Neural crest cell (in vitro differentiated cells): Measurements from ENCODE around the gene EBF3. TPM values are rescaled to one million over a fixed set of nuclear protein-coding genes. Genes with fewer than 3 reads are reported as not detected.

ENCODE experiments used
- DNase-seq: peaks from one replicate; pipeline ENCODE4 v3.0.0; 2021; ENCODE audit warnings: low read depth, mixed read lengths, low spot score
- H3K27ac Mint-ChIP-seq: one replicate; pipeline ENCODE4 v1.8.0; 2021; ENCODE audit warnings: mild to moderate bottlenecking, mixed read lengths; ENCODE audit not compliant: unreplicated experiment
- H3K27me3 Mint-ChIP-seq: 2 replicates; pipeline ENCODE4 v1.8.0; 2021; ENCODE audit warnings: low read depth, mild to moderate bottlenecking, mixed read lengths
- H3K36me3 Mint-ChIP-seq: 2 replicates; pipeline ENCODE4 v1.8.0; 2021; ENCODE audit warnings: low read depth, mild to moderate bottlenecking, mixed read lengths
- H3K4me1 Mint-ChIP-seq: 2 replicates; pipeline ENCODE4 v1.8.0; 2021; ENCODE audit warnings: mixed read lengths
- H3K4me3 Mint-ChIP-seq: one replicate; pipeline ENCODE4 v1.8.0; 2021; ENCODE audit warnings: mild to moderate bottlenecking, mixed read lengths
- H3K9me3 Mint-ChIP-seq: 2 replicates; pipeline ENCODE4 v1.8.0; 2021; ENCODE audit warnings: mixed read lengths
- total RNA-seq: library from RNA; stranded (reverse); gene quantifications from 2 replicates; pipeline ENCODE4 v1.2.1, GENCODE V29; 2021
- TF ChIP-seq, protein P1 (sequence below): fragments of 200-600 bp; sonication (generic); conservative IDR thresholded peaks from 2 replicates; pipeline ENCODE4 v1.5.0; 2021; ENCODE audit warnings: antibody characterized with exemption, mild to moderate bottlenecking

The EBF3 gene
- total RNA-seq, 1 donor from 2014 or later, result 11.6 TPM

DNA sequence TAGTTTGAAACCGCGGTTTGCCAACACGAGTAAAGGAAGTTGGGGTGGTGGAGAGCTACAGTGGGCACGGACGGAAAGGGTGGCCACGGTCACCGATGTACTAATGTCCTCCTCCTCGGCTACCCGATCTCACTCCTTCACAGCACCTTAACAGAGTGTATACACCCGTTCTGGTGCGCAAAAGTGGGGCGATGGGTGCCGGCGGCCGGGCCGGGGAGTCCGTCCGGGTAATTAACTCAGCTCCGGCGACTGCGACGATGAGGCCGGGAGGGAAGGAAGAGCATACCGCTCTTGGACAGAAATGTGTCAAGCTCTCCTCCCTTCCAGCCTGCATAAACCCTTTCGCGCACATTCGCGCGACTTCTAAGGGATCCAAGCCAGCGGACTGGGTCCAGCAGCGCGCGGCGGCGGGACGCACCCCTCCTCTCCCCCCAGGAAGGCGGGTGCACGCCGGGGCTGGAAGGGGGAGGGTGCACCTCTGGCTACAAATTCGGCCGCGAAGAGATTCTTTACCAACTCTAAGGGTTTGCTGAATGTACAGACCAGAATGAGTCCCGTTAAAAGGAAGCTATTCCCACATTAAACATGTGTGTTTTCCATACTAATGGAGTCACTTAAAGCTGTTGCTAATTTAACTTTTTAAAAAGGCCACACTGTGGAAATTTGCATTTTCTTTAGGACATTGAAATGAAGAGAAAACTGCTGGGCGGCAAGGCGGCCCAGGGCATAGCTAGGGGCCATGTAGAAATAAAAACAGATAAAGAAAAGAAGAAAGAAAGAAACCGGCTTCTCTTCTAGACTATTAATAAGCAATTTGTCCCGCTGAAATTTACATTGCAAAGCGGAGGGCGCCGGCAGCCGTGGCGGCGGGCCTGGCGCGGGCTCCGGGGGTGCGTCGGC, 6.6 kb upstream of the EBF3 start:
- Mint-ChIP-seq H3K36me3 (no peaks in the 10 kb centered on the region), H3K27me3 (peaks cover 90% of the 10 kb centered on the region), H3K4me1 (peaks cover 33% of the 10 kb centered on the region), H3K9me3 (no peaks in the 10 kb centered on the region), H3K27ac (no peak overlapping the region), H3K4me3 (peak overlapping the region; percentile 86)
- DNase-seq, result no peak
- TF ChIP-seq, protein P1, sequence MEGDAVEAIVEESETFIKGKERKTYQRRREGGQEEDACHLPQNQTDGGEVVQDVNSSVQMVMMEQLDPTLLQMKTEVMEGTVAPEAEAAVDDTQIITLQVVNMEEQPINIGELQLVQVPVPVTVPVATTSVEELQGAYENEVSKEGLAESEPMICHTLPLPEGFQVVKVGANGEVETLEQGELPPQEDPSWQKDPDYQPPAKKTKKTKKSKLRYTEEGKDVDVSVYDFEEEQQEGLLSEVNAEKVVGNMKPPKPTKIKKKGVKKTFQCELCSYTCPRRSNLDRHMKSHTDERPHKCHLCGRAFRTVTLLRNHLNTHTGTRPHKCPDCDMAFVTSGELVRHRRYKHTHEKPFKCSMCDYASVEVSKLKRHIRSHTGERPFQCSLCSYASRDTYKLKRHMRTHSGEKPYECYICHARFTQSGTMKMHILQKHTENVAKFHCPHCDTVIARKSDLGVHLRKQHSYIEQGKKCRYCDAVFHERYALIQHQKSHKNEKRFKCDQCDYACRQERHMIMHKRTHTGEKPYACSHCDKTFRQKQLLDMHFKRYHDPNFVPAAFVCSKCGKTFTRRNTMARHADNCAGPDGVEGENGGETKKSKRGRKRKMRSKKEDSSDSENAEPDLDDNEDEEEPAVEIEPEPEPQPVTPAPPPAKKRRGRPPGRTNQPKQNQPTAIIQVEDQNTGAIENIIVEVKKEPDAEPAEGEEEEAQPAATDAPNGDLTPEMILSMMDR, result no peak

- H3K27ac Mint-ChIP-seq, result no peak overlapping the region
Observed at GRCh38 chr10:129969911-129970464, 5.9 kb upstream of the EBF3 start.

DNA sequence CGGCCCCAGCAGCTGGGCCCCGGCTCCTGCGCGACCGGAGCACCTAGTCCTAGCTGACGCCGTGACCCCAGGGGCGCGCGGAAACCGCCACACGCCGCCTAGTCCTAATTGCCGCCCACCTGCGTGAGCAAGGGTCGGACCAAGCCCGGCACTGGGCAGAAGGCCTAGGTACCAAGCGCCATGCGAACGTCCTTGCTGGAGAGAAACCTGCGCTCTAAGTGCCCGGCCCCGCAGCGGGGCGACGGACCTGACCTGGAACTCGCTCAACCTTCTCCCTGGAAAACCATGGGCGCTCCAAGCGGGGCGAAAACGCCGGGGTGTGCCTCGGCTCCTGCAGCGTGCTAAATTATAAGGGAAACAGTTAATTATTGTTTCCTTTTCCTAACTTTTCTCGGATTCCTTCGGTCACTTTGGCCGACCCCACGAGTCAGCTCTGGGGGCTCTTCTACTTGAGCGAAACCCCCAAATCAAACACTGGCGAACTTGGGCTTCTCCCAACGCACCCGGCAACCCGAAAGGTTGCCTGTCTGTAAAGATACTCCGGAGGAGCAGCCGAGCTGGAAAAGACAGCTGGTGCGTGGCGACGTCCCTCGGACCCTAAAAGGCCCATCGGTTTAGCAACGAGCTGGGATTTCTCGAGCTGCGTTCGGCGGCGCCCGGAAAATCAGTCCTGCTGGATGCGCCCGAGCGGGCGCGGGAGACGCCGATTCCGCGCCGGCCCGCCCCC, 5.3 kb upstream of the EBF3 start:
- TF ChIP-seq, protein P1, result peak; percentile 41
- no peaks in the 10 kb centered on the region for H3K9me3 Mint-ChIP-seq
- H3K27ac Mint-ChIP-seq, result no peak overlapping the region
- peaks cover 38% of the 10 kb centered on the region for H3K4me1 Mint-ChIP-seq
- no peaks in the 10 kb centered on the region for H3K36me3 Mint-ChIP-seq
- peak overlapping the region; percentile 83 for H3K4me3 Mint-ChIP-seq
- peaks cover 89% of the 10 kb centered on the region for H3K27me3 Mint-ChIP-seq
- DNase-seq, result no peak

More at GRCh38 chr10:129969911-129970464, 5.9 kb upstream of the EBF3 start:
- H3K4me1 Mint-ChIP-seq, result peaks cover 38% of the 10 kb centered on the region
- no peaks in the 10 kb centered on the region for H3K36me3 Mint-ChIP-seq
- TF ChIP-seq, protein P1, result no peak
- H3K27me3 Mint-ChIP-seq, result peaks cover 89% of the 10 kb centered on the region
- peak overlapping the region; percentile 83 for H3K4me3 Mint-ChIP-seq
- no peaks in the 10 kb centered on the region for H3K9me3 Mint-ChIP-seq
- DNase-seq, result no peak

DNA sequence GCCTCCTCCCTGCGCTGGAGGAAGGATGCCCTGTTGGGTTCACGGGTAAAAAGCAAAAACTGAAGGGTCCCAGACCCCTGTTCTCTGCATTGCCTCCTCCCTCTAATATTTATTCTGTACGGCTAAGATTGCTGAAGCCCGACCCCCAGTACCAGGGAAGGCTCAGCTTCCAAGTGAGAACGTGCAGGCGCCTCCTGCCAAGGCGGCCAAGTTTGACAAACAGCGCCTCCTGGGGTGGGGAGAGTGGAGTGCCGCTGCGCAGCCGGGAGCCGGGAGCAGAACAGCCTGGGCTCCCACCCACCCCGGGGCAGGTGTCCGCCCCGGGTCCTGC, 4.7 kb upstream of the EBF3 start:
- no peaks in the 10 kb centered on the region for H3K36me3 Mint-ChIP-seq
- peak overlapping the region; percentile 41 for H3K4me3 Mint-ChIP-seq
- H3K27me3 Mint-ChIP-seq, result peaks cover 86% of the 10 kb centered on the region
- H3K9me3 Mint-ChIP-seq, result no peaks in the 10 kb centered on the region
- DNase-seq, result peak; percentile 84
- TF ChIP-seq, protein P1, result peak; percentile 80
- no peak overlapping the region for H3K27ac Mint-ChIP-seq
- peaks cover 38% of the 10 kb centered on the region for H3K4me1 Mint-ChIP-seq

- no peak for DNase-seq
- Mint-ChIP-seq H3K4me1 (peaks cover 38% of the 10 kb centered on the region), H3K27ac (no peak overlapping the region), H3K36me3 (no peaks in the 10 kb centered on the region), H3K27me3 (peaks cover 83% of the 10 kb centered on the region), H3K4me3 (no peak overlapping the region), H3K9me3 (no peaks in the 10 kb centered on the region)
- TF ChIP-seq, protein P1, result no peak
Observed at GRCh38 chr10:129968020-129968852, 4.2 kb upstream of the EBF3 start.
